Activated naive CD4-positive, alpha-beta T cell treated with anti-CD3 and anti-CD28 coated beads, Interleukin-2, amount 50 U/mL, for 16 hours (primary cell): Measurements from ENCODE around the gene CEP170B.
A peak's percentile ranks its signal among the peaks of the same experiment; 100 is the strongest.
"Not testable (repeated sequence)": the region's sequence is repeated elsewhere in the genome, so short reads cannot be mapped to it uniquely, and the experiment has no call there.

ENCODE experiments used
- DNase-seq: peaks from one replicate; pipeline ENCODE4 v3.0.0-alpha.2; 2020

The CEP170B gene

DNA sequence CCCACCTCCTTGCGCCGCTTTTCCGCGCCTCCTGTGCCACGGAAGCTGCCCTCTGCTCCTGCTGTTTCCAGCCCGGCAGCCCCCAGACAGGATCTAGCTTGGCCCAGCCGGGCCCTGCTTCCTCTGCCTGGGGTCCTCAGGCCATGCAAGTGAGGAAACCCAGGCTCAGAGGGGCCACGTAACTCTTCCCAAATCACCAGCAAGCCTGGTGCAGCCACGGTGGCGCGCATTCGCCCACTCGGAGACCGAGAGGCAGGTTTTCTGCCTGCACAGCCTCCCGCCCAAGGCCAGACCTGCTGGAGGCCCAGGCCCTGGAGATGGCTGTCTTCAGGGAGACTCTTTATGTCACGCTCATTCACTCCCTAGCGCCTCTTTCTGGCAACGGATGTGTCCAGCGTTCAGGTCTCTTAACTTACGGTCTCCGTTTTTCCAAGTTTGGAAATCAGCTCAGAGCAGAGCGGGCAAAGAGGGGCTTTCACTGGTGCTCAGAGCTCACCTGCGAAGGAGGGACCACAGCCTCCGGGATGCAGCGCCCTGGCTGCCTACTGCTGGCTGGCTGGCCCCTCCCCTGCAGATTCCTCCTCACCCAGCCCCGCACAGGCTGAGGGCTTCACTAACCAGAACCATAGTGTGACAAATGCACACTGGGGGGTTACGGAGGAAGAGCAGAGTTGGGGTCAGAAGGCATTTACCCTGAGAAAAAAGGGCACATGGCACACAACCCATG lies 20.6 kb upstream of the CEP170B start:
- no peak for DNase-seq

DNA sequence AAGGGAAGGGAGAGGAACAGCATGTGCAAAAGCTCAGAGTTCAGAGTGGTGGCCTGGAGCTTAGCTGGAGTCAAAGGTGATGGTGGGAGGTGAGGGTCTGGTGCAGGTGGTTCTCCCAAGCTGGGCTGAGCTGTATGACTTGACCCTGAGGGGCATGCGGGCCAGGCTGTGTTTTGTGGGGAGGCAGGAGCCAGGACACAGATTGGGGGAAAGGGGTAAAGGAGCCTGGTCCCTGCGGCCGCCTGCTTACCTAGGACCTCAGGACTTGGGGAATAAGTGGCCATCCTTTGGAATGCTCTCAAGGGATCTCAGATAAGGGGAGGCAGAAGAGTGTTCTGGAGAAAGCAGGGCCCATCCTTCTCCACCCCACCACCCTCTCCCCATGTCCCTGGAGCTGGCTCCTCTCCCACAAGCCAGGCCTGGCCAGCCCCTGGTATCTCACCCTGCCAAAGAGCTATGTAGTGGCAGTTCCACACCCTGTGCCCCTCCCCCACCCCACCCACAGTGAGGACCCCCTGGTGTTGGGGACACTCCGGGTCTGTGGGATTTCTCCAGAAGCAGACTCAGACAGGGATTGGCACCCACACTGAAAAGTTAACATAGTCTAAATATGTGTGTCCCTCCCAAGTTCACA lies 19.9 kb upstream of the CEP170B start:
- DNase-seq, result no peak

- no peak for DNase-seq
These were observed 19.1 kb upstream of the CEP170B start for GRCh38 chr14:104845834-104846441.

- DNase-seq, result no peak
These were observed 12.8 kb upstream of the CEP170B start for GRCh38 chr14:104852280-104852663.

- DNase-seq, result no peak
These were observed 9.5 kb upstream of the CEP170B start for GRCh38 chr14:104855532-104856090.

DNA sequence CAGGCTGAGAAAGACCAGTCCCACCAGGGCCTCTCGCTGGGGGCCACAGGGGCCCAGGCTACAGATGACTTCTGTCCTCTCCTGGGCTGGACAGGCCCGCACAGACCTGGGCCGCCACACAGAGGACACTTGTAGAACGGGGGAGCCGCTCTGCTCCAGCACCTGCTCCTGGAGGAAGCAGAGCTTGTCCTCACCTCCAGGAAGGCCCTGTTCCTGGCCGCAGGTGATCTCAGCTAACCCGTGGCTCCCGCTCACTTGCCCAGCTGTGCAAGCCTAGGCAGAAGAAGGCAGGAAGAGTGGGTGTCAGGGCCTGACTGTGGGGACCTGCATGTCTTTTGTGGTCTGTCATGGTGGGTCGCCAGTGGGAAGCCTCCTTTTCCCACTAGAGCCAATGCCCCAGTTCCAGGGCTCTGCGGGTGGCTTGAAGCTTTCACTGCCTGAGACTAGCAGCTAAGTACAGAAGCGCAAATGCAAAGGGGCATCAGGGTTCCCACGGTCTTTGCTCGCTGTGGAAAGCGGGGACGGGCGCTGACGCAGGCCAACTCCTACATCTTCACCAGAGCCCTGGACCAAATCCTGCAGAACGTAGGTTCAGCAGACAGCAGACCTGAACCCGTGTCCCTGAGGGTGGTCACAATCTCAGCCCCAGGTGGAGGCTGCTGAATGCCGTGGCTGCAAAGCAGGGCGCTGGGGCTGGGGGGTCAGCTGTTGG lies 8.8 kb upstream of the CEP170B start:
- DNase-seq, result no peak

DNA sequence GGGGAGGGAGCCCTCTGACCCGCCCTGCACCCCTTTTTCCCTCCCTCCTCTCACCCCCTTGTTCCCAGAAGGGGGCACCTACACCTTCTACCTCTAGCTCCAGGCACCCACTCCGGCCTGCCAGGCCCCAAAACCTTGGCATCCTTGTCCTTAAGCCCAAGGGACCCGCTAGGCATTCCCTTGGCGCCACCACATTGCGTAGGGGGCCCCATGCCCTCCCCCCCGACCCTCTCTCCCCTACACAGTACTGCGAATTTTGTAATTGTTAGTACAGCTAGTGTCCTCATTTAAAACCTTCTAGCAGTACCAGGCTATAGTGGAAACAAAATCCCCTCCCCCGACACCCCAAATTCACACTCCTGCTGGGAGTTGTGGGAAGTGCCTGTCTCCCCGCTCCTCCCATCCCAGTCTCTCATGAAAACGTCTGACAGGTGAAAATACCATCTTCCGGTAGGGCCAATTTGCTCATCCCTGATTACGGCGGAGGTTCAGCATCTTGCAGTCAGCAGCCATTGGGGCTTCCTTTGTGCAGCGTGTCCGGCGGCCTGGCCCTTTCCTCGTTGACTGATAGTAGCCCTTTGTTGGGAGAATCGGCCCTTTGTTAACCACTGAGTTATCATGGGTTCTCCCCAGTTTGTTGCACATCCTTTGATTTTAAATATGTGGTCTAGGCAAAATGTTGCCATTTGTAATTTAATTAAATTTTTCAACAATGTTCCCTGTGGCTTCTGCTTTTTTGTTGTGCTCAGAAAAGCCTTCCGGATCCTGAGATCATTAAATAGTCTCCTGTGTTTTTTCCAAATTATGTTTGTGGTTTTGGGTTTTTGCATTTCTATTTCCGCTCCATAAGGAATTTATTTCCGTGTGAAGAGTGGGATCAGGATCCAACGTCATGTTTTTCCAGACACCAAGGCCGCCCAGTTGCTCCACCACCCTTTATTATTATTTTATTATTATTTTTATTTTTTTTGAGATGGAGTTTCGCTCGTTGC lies 7.9 kb upstream of the CEP170B start:
- no peak for DNase-seq

DNA sequence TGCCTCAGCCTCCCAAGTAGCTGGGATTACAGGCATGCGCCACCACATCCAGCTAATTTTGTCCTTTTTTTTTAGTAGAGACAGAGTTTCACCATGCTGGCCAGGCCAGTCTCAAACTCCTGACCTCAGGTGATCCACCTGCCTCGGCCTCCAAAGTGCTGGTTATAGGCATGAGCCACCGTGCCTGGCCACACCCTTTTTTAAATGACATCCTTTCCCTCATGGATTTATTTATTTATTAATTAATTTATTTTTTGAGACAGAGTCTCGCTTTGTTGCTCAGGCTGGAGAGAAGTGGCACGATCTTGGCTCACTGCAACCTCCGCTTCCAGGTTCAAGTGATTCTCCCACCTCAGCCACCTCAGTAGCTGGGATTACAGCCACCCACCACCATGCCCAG lies 7.1 kb upstream of the CEP170B start:
- not testable (repeated sequence) for DNase-seq

DNA sequence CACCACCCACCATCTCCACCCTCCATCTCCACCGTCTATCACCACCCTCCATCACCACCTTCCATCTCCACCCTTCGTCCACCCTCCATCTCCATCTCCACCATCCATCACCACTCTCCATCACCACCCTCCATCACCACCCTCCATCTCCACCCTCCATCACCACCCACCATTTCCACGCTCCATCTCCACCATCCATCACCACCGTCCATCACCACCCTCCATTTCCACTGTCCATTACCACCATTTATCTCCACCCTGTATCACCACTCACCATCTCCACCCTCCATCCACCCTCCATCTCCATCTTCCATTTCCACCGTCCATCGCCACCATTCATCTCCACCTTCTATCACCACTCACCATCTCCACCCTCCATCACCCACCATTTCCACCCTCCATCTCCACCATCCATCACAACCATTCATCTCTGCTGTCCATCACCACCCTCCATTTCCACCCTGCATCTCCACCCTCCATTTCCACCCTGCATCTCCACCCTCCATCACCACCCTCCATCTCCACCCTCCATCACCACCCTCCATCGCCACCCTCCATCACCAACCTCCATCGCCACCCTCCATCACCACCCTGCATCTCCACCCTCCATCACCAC lies 6.1 kb upstream of the CEP170B start:
- DNase-seq, result no peak

- no peak for DNase-seq
These were observed 5.2 kb upstream of the CEP170B start for GRCh38 chr14:104859900-104860299.

GRCh38 chr14:104860414-104860813 lies 4.7 kb upstream of the CEP170B start:
- no peak for DNase-seq

DNA sequence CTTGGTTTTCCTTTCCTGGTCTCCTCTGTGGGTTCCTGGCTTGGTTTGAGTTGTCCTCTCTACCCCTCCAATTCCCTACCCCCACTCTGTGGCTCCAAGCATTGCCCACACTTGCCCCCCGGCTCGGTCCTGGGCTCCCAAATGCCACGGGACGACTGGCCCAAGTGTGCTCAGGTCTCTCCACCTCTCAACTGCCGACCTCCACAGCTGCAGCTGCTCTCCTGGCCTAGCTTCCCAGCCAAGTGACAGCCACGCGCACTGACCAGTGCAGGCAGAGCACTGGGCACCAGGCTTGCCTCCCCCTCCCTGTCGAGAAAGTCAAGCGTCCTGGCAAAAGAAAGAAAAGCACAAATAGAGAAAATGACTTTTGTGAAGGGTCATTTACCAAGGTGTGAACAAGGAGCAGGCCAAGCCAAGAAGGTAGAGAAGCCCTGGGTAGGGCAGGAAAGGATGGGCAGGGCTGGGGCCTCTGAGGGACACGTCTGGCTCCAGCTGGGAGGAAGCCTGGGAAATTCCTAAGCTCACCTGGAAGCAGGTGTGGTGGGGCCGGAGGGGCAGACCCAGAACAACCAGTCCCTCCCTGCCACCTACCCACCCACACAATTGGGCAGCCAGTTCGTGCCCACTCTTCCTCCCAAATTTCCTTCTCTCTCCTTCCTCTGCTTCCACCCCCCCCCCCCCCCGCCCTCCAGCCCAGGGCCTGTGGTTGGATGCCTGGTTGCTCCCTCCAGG lies 1.8 kb upstream of the CEP170B start:
- peak; percentile 10 for DNase-seq

GRCh38 chr14:104863923-104864266 lies 1.2 kb upstream of the CEP170B start:
- DNase-seq, result no peak

DNA sequence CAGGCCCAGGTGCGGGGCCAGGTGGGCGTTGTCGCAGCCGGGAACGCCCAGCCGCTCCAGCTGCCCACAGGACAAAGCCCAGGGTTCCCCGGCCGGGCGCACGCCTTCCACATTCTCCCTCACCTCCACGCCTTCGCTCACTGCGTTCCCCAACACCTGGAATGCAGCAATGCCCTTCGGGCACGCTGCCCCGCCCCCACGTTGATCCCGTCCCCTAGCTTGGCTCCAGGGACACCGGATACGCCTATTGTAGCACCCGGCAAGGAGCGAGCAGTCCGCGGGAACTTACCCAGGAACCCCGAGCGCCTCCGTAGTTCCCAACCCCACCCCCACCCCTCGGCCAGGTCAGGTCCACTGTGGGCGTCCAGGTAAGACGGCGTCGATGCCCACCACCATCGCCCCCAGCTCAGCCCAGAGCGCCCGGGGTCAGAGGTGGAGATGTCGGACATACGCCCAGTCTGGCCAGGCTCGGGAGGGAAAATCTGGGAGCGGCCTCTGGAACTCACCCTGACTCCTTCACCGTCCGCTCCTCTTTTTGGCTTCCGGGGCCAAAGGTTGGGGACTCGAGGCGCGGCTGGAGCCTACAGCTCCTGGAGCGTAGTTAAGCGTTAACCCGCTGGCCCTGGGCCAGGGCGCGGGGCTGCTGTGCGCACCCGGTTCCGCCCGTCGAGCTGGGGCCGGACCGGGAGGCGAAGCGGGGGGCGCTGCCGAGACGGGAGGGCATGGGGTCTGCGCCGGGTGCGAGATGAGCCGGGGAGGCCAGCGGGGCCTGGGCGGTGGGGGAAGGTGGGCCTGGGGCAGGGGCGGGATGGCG lies 594 bp upstream of the CEP170B start:
- DNase-seq, result peak; percentile 31

DNA sequence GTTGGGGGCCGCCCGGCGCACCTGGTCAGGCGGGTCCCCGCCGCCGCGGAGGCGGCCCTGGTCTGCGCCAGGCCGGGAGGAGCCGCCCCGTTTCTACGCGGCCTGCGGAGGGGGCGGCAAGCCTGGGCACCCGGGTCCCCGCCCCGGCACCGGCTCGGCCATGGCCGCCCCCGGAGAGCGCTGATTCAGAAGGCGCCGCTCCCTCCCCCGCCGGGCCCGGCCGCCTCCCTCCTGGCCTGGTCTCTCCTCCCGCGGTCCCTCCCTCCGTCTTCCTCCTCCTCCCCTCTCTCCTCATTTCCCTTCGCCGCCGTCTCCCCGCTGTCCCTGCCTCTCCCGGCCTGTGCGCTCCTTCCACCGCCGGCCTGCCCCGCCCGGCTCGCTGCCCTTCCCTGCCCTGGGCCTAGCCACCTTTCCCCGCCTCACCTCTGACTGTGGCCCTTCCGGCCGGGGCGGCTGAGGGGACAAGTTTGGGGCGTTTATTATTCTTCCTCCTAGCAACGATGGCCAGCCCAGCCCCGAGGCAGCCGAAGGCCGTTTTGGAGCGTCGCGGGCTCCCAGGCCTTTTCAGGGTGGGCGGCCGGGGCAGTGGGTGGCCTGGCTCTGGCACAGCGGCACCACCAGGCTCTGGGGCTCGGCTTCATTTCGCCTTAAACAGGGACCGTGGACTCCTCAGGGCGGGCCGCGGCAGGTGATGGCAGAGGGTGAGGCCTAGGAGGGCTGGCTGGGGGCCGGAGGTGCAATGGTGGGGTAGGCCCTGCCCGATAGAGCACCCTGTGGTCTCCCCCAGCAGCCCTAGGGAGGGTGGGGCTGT lies 768 bp downstream of the CEP170B start:
- peak; percentile 39 for DNase-seq

- DNase-seq, result peak; percentile 10
These were observed 1.6 kb downstream of the CEP170B start for GRCh38 chr14:104866451-104867370.

GRCh38 chr14:104867371-104868059 lies 2.4 kb downstream of the CEP170B start:
- DNase-seq, result no peak
